Heart left ventricle (tissue), 13 donors: Measurements from ENCODE around the gene CIC.

ENCODE experiments used
- POLR2A ChIP-seq, 2 donors: fragments of 450-650 bp; IDR thresholded peaks; one replicate each; pipeline ENCODE4 v1.6.1; 2017; ENCODE audit warnings: antibody characterized with exemption in 2 of 2, mild to moderate bottlenecking in 2 of 2, moderate library complexity in 2 of 2
- TF ChIP-seq, protein P1 (sequence below), 12 donors: fragments of 200-600 bp; sonication (generic) in 4 of 12; IDR thresholded peaks; one replicate each; pipeline versions ENCODE4 v1.5.0 to v1.8.0; 2018 to 2022; ENCODE audit warnings: antibody characterized with exemption in 12 of 12, mild to moderate bottlenecking in 5 of 12
- donor health status: ischemic (EF 13 %, LVEDD 7.1; RV severe dilation, severe dysfunction).
- donor health status: DM: no; HTN: yes; CAD: no.
- donor health status: DM: no; HTN: no; CAD: no.
- donor health status: ischemic (EF 25% LVEDD 6.9; RV normal size, moderate dysfunction).
- donor health status: ischemic (EF 25% LVEDD 5.7; RV mildly dilated, moderate dysfunction).
- donor health status: ischemic (EF 35%, LVEDD 5.7; RV mildly dilated, moderate dysfunction).
- donor health status: nonischemic (EF 11% LVEDD 7.7; RV severe dilation, severe dysfunction).
- donor health status: DM: yes; HTN: yes; CAD: no.
- donor health status: PGD.
- donor health status: ischemic (EF 29% LVEDD 5.4; RV normal size, mild dysfunction).
- donor health status: nonischemic (EF 23%, LVEDD 6.1; RV moderate dilation, normal function).

DNA sequence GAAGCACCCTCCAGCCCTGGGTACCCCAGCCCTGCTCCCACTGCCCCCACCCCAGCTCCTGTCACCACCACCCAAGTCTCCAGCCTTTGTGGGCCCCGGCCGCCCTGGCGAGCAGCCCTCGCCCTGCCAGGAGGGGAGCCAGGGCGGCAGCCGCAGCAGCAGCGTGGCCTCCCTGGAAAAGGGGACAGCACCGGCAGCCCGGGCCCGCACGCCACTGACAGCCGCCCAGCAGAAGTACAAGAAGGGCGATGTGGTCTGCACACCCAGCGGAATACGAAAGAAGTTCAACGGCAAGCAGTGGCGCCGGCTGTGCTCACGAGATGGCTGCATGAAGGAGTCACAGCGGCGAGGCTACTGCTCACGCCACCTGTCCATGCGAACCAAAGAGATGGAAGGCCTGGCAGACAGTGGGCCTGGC lies 3.9 kb downstream of the CIC start:
- TF ChIP-seq, protein P1, sequence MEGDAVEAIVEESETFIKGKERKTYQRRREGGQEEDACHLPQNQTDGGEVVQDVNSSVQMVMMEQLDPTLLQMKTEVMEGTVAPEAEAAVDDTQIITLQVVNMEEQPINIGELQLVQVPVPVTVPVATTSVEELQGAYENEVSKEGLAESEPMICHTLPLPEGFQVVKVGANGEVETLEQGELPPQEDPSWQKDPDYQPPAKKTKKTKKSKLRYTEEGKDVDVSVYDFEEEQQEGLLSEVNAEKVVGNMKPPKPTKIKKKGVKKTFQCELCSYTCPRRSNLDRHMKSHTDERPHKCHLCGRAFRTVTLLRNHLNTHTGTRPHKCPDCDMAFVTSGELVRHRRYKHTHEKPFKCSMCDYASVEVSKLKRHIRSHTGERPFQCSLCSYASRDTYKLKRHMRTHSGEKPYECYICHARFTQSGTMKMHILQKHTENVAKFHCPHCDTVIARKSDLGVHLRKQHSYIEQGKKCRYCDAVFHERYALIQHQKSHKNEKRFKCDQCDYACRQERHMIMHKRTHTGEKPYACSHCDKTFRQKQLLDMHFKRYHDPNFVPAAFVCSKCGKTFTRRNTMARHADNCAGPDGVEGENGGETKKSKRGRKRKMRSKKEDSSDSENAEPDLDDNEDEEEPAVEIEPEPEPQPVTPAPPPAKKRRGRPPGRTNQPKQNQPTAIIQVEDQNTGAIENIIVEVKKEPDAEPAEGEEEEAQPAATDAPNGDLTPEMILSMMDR (IDR thresholded peaks at IDR 0.05) = no peak
- no peak for TF ChIP-seq POLR2A (IDR thresholded peaks at IDR 0.05)
